DOHH2 (cell line): ENCODE measurements around the gene CKM.

ENCODE experiments used
- EZH2phosphoT487 ChIP-seq: fragments of 200-600 bp; sonication (generic); IDR thresholded peaks from 2 replicates; pipeline ENCODE4 v1.6.1; 2017; ENCODE audit warnings: borderline replicate concordance, mild to moderate bottlenecking, antibody characterized with exemption, low read length, moderate library complexity, mixed read lengths
- TF ChIP-seq, protein P1 (sequence below): fragments of 200-600 bp; sonication (generic); IDR thresholded peaks from one replicate; pipeline ENCODE4 v1.5.1; 2014; ENCODE audit warnings: antibody characterized with exemption, mild to moderate bottlenecking, low read depth, low read length; ENCODE audit not compliant: poor library complexity, severe bottlenecking

DNA sequence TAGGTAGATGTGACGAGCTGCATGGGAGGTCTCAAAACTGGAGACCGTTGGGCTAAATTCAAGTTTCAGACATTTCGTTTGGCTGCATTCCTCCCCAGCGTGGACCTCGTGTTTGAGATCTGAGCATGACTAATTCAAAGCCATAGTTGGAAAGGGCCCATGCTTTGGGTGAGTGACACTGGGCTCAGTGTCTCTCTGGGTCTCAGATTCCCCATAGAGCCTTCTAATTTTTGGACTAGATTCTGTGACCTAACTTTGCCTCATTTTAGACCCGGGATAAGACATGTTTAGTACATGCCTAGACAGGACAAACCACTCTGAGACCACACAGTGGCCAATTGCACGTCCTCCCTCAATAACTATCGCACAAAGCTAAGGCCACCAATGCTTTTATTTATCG, 16.6 kb downstream of the CKM start:
- TF ChIP-seq, protein P1, sequence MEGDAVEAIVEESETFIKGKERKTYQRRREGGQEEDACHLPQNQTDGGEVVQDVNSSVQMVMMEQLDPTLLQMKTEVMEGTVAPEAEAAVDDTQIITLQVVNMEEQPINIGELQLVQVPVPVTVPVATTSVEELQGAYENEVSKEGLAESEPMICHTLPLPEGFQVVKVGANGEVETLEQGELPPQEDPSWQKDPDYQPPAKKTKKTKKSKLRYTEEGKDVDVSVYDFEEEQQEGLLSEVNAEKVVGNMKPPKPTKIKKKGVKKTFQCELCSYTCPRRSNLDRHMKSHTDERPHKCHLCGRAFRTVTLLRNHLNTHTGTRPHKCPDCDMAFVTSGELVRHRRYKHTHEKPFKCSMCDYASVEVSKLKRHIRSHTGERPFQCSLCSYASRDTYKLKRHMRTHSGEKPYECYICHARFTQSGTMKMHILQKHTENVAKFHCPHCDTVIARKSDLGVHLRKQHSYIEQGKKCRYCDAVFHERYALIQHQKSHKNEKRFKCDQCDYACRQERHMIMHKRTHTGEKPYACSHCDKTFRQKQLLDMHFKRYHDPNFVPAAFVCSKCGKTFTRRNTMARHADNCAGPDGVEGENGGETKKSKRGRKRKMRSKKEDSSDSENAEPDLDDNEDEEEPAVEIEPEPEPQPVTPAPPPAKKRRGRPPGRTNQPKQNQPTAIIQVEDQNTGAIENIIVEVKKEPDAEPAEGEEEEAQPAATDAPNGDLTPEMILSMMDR, result no peak
- TF ChIP-seq EZH2phosphoT487, result no peak
